Esophagus squamous epithelium (tissue), 4 donors: Measurements from ENCODE around the gene RNF17.

Experiments used
- CTCF ChIP-seq, 6 experiments: fragments of 450-650 bp in 4 of 6; fragments of 200-600 bp in 2 of 6; sonication (generic) in 2 of 6; IDR thresholded peaks; one replicate each; pipeline ENCODE4 v1.5.1; 2016 to 2019; ENCODE audit warnings: antibody characterized with exemption in 6 of 6, mild to moderate bottlenecking in 4 of 6, moderate library complexity in 4 of 6
- POLR2A ChIP-seq, 4 donors: fragments of 450-650 bp; IDR thresholded peaks; one replicate each; pipeline ENCODE4 v1.6.1; 2017; ENCODE audit warnings: antibody characterized with exemption in 4 of 4, mild to moderate bottlenecking in 4 of 4, moderate library complexity in 3 of 4

GRCh38 chr13:24759197-24759596 is 4.8 kb upstream of the RNF17 start:
- TF ChIP-seq POLR2A (IDR thresholded peaks at IDR 0.05) (no peak), CTCF (IDR thresholded peaks at IDR 0.05) (no peak)
